A549 (cell line): Measurements from ENCODE around the gene PDGFD. TPM values are rescaled to one million over a fixed set of nuclear protein-coding genes. Genes with fewer than 3 reads are reported as not detected.

Source experiments
- ATAC-seq, 2 experiments: fragments of 200-7000 bp in 1 of 2; fragments of >200 bp in 1 of 2; cut with Nextera tagmentation in 1 of 2; cut with Tn5 transposase in 1 of 2; 3 replicates each; pipeline versions ENCODE4 v1.8.0 to v1.9.1; 2018 to 2020; ENCODE audit warnings: mild to moderate bottlenecking in 1 of 2, moderate library complexity in 1 of 2
- CTCF ChIA-PET: fragments of 300-600 bp; sonication (Branson Sonifier 250); formaldehyde crosslinking; extraction: SDS; loops from one replicate; lab custom pipeline; 2021; ENCODE audit warnings: antibody characterized with exemption, inconsistent platforms; lab: Yijun Ruan, JAX
- POLR2A ChIA-PET: fragments of 350-600 bp; formaldehyde crosslinking; extraction: SDS; loops from one replicate; lab custom pipeline; 2021; ENCODE audit warnings: antibody characterized with exemption, inconsistent platforms; lab: Yijun Ruan, JAX
- DNase-seq, 2 experiments: peaks; one replicate each; pipeline versions ENCODE4 v3.0.0 to v3.0.0-alpha.2; 2011 to 2016; ENCODE audit warnings: low read depth in 1 of 2, low spot score in 1 of 2
- FAIRE-seq: peaks from 2 replicates; lab custom pipeline; 2011; peaks lifted over from hg19 to GRCh38; lab: Jason Lieb, UNC
- H3K27ac ChIP-seq, 2 experiments: fragments of >200 bp; sonication (Bioruptor Twin); formaldehyde crosslinking; 3 replicates each; pipeline ENCODE4 v1.5.1; 2016 to 2017
- H3K4me1 ChIP-seq: fragments of >200 bp; sonication (Bioruptor Twin); formaldehyde crosslinking; 3 replicates; pipeline ENCODE4 v1.6.1; 2016
- H3K4me2 ChIP-seq: fragments of >200 bp; sonication (Bioruptor Twin); formaldehyde crosslinking; 3 replicates; pipeline ENCODE4 v1.6.1; 2016
- H3K4me3 ChIP-seq: fragments of >200 bp; sonication (Bioruptor Twin); formaldehyde crosslinking; 3 replicates; pipeline ENCODE4 v1.5.1; 2016
- H3K9me3 ChIP-seq: fragments of >200 bp; sonication (Bioruptor Twin); formaldehyde crosslinking; 3 replicates; pipeline ENCODE4 v1.6.1; 2016
- CBX2 ChIP-seq: fragments of 200-600 bp; sonication (generic); IDR thresholded peaks from 2 replicates; pipeline ENCODE4 v1.6.1; 2016; ENCODE audit warnings: low read depth, mild to moderate bottlenecking, borderline replicate concordance
- EHF ChIP-seq: fragments of 250-450 bp; sonication (Bioruptor Pico); IDR thresholded peaks from 2 replicates; pipeline ENCODE4 v1.5.0; 2020; ENCODE audit warnings: mild to moderate bottlenecking
- FOSB ChIP-seq: fragments of 250-450 bp; sonication (Bioruptor Pico); IDR thresholded peaks from 2 replicates; pipeline ENCODE4 v1.5.0; 2020; ENCODE audit warnings: mild to moderate bottlenecking, moderate library complexity
- HMGXB4 ChIP-seq: fragments of 250-450 bp; sonication (Bioruptor Pico); IDR thresholded peaks from 2 replicates; pipeline ENCODE4 v1.5.0; 2021; ENCODE audit warnings: mild to moderate bottlenecking, moderate library complexity, borderline replicate concordance
- NR3C1 ChIP-seq: fragments of >200 bp; sonication (Bioruptor Twin); formaldehyde crosslinking; IDR thresholded peaks from 3 replicates; pipeline ENCODE4 v1.6.1; 2017
- RARB ChIP-seq: fragments of 250-450 bp; sonication (Bioruptor Pico); IDR thresholded peaks from 2 replicates; pipeline ENCODE4 v1.8.0; 2021; ENCODE audit warnings: mild to moderate bottlenecking, moderate library complexity
- RCOR1 ChIP-seq: fragments of 150-350 bp; IDR thresholded peaks from 2 replicates; pipeline ENCODE4 v1.6.1; 2014; ENCODE audit warnings: antibody characterized with exemption, low read length, low read depth
- REST ChIP-seq: fragments of 200-600 bp; sonication (generic); IDR thresholded peaks from 2 replicates; pipeline ENCODE4 v1.6.1; 2016; ENCODE audit warnings: antibody characterized with exemption, mild to moderate bottlenecking, moderate library complexity
- RFX5 ChIP-seq: fragments of 450-650 bp; IDR thresholded peaks from 2 replicates; pipeline ENCODE4 v1.7.1; 2014; ENCODE audit warnings: antibody characterized with exemption, mild to moderate bottlenecking, moderate library complexity
- TFCP2L1 ChIP-seq: fragments of 250-450 bp; sonication (Bioruptor Pico); IDR thresholded peaks from 2 replicates; pipeline ENCODE4 v1.5.0; 2021; ENCODE audit warnings: mild to moderate bottlenecking
- TP53 ChIP-seq: fragments of 250-450 bp; sonication (Bioruptor Pico); IDR thresholded peaks from 2 replicates; pipeline ENCODE4 v1.5.0; 2021; ENCODE audit warnings: mild to moderate bottlenecking, moderate library complexity
- ZSCAN20 ChIP-seq: fragments of 250-450 bp; sonication (Bioruptor Pico); IDR thresholded peaks from 2 replicates; pipeline ENCODE4 v1.8.0; 2022; ENCODE audit warnings: mild to moderate bottlenecking, moderate library complexity
- WGBS: methylation state at CpG from one replicate; pipeline ENCODE4 v1.1.6; 2017; ENCODE audit errors: missing lambda C conversion rate; 5-methylcytosine and 5-hydroxymethylcytosine counted together
- polyA plus RNA-seq, 4 experiments: library from polyadenylated mRNA; depleted of rRNA in 3 of 4; stranded (reverse); fragments of >200 nt; fragmentation: RNase III in 1 of 4; extraction: RNeasy Plus Mini Kit Qiagen cat#74134 plus additional on column Dnase treatment in 1 of 4; gene quantifications; 2 replicates in 3 of 4; 3 replicates in 1 of 4; pipeline ENCODE4 v1.2.3, GENCODE V29; 2011 to 2017
- TF ChIP-seq, protein P1 (sequence below): IDR thresholded peaks from 2 replicates; pipeline ENCODE4 v1.6.1; 2012; ENCODE audit warnings: low read depth, borderline replicate concordance
- TF ChIP-seq, protein P2 (sequence below): IDR thresholded peaks from 2 replicates; pipeline ENCODE4 v1.6.1; 2012
- TF ChIP-seq, protein P3 (sequence below): fragments of 250-450 bp; sonication (Bioruptor Pico); IDR thresholded peaks from 2 replicates; pipeline ENCODE4 v1.5.0; 2020; ENCODE audit warnings: low read depth, mild to moderate bottlenecking, moderate library complexity

Gene PDGFD
- polyA plus RNA-seq, 2 of the 4 experiments (the other 2 are of a cell fraction) = 11.1 to 29.7 TPM

GRCh38 chr11:103929170-103929903 lies 234.6 kb downstream of the PDGFD start:
- POLR2A ChIA-PET = no interaction called here

GRCh38 chr11:103928802-103929161 lies 235.2 kb downstream of the PDGFD start:
- Histone ChIP-seq H3K4me3 (no peak overlapping the region), H3K4me1 (peaks cover 21% of the 10 kb centered on the region), H3K4me2 (no peak overlapping the region), H3K9me3 (no peaks in the 10 kb centered on the region), H3K27ac (no peak overlapping the region; a peak in 1 of 6 replicates)
- 81% methylated on average over 5 of the region's 5 CpGs for WGBS
- no peak for ATAC-seq
- no peak for DNase-seq
- ChIA-PET POLR2A (no interaction called here), CTCF (no interaction called here)
- no peak for FAIRE-seq
- TF ChIP-seq EHF (CRISPR knock-in tag) (no peak), ZSCAN20 (CRISPR knock-in tag) (no peak), FOSB (CRISPR knock-in tag) (no peak), RARB (CRISPR knock-in tag) (no peak), HMGXB4 (no peak), RCOR1 (no peak), CBX2 (no peak), NR3C1 (no peak), TFCP2L1 (CRISPR knock-in tag) (no peak)
- TF ChIP-seq, protein P1, sequence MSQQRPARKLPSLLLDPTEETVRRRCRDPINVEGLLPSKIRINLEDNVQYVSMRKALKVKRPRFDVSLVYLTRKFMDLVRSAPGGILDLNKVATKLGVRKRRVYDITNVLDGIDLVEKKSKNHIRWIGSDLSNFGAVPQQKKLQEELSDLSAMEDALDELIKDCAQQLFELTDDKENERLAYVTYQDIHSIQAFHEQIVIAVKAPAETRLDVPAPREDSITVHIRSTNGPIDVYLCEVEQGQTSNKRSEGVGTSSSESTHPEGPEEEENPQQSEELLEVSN = no peak
- TF ChIP-seq, protein P2, sequence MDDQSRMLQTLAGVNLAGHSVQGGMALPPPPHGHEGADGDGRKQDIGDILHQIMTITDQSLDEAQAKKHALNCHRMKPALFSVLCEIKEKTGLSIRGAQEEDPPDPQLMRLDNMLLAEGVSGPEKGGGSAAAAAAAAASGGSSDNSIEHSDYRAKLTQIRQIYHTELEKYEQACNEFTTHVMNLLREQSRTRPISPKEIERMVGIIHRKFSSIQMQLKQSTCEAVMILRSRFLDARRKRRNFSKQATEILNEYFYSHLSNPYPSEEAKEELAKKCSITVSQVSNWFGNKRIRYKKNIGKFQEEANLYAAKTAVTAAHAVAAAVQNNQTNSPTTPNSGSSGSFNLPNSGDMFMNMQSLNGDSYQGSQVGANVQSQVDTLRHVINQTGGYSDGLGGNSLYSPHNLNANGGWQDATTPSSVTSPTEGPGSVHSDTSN = no peak

More at GRCh38 chr11:103929170-103929903, 234.6 kb downstream of the PDGFD start:
- no peak overlapping the region; a peak in 1 of 6 replicates for H3K27ac ChIP-seq
- H3K9me3 ChIP-seq = no peaks in the 10 kb centered on the region
- DNase-seq (no peak), ATAC-seq (no peak), FAIRE-seq (no peak)
- H3K4me2 ChIP-seq = no peak overlapping the region
- no peak overlapping the region for H3K4me3 ChIP-seq
- CTCF ChIA-PET = no interaction called here
- H3K4me1 ChIP-seq = peaks cover 15% of the 10 kb centered on the region
- WGBS = 89% methylated on average over 3 of the region's 3 CpGs
- TF ChIP-seq, protein P3, sequence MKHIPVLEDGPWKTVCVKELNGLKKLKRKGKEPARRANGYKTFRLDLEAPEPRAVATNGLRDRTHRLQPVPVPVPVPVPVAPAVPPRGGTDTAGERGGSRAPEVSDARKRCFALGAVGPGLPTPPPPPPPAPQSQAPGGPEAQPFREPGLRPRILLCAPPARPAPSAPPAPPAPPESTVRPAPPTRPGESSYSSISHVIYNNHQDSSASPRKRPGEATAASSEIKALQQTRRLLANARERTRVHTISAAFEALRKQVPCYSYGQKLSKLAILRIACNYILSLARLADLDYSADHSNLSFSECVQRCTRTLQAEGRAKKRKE (CRISPR knock-in tag) = no peak
- TF ChIP-seq RFX5 (no peak), REST (no peak), TP53 (CRISPR knock-in tag) (no peak)
